HG03460 (cell line): ENCODE results near the gene OR4N5.

Experiments
- ATAC-seq: cut with Tn5 transposase; IDR thresholded peaks from one replicate; pipeline ENCODE4 v1.9.1; 2021; ENCODE audit not compliant: unreplicated experiment

The OR4N5 gene

DNA sequence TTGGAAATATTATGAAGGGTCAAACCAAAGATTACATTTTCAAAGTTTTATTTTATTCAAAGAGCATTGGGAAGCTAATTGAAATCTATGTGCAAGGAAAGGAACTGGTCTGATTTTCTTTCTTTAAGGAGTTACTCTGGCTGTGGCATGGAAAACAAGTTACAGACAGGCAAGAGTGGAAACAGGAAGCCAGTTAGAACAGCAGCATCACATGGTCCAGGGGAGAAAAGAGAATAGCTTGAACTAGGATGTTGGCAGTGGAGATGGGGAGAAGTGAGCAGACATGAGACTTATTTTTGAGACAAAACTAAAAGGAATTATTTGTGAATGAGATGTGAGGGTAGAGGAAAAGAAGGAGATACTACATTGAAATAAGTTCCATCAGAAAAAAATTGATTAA, 55.5 kb downstream of the OR4N5 start:
- no peak for ATAC-seq
